GM20000 (cell line): ENCODE results near the gene SLC8A1.

Experiments used
- DNase-seq: peaks from one replicate; pipeline ENCODE4 v3.0.0; 2012; ENCODE audit warnings: low spot score
- CTCF ChIP-seq: IDR thresholded peaks from 2 replicates; pipeline ENCODE4 v1.5.1; 2012; ENCODE audit warnings: mild to moderate bottlenecking, control low read depth; ENCODE audit errors: extremely low read depth, missing control alignments

The SLC8A1 gene

GRCh38 chr2:40228310-40228709 lies 223.6 kb downstream of the SLC8A1 start:
- no peak for DNase-seq
- no peak for TF ChIP-seq CTCF

- TF ChIP-seq CTCF: no peak
- DNase-seq: no peak
Measured at GRCh38 chr2:40227210-40227609, 224.7 kb downstream of the SLC8A1 start.

- DNase-seq: no peak
- no peak for TF ChIP-seq CTCF
Measured at GRCh38 chr2:40226637-40227036, 225.3 kb downstream of the SLC8A1 start.

GRCh38 chr2:40225670-40226210 lies 226.2 kb downstream of the SLC8A1 start:
- TF ChIP-seq CTCF: no peak
- no peak for DNase-seq

GRCh38 chr2:40224318-40224717 lies 227.6 kb downstream of the SLC8A1 start:
- no peak for TF ChIP-seq CTCF
- DNase-seq: no peak

- DNase-seq: no peak
Measured at GRCh38 chr2:40220177-40220925, 231.5 kb downstream of the SLC8A1 start.

More at GRCh38 chr2:40220177-40220925, 231.5 kb downstream of the SLC8A1 start:
- no peak for TF ChIP-seq CTCF
